Pancreas (tissue), 10 donors: Measurements from ENCODE around the gene BTBD9. TPM values are rescaled to one million over a fixed set of nuclear protein-coding genes. Genes with fewer than 3 reads are reported as not detected.

Source experiments
- ATAC-seq, 4 donors: fragments of 200-7000 bp; cut with Tn5 transposase; one replicate each; pipeline versions ENCODE4 v1.8.0 to v1.9.1; 2020; ENCODE audit warnings: mild to moderate bottlenecking in 4 of 4, moderate library complexity in 4 of 4
- DNase-seq, 6 donors: peaks; one replicate each; pipeline ENCODE4 v3.0.0-alpha.2; 2020
- FAIRE-seq: peaks from 2 replicates; lab custom pipeline; 2012; peaks lifted over from hg19 to GRCh38; lab: Jason Lieb, UNC
- H3K27ac ChIP-seq, 4 donors: fragments of 200-600 bp; sonication (generic); 1 replicate in 3 of 4; 2 replicates in 1 of 4; pipeline versions ENCODE4 v1.5.0 to v1.8.0; 2020
- H3K27me3 ChIP-seq, 4 donors: fragments of 200-600 bp; one replicate each; pipeline ENCODE4 v1.8.0; 2021
- H3K36me3 ChIP-seq, 3 donors: fragments of 200-600 bp; sonication (generic) in 1 of 3; one replicate each; pipeline versions ENCODE4 v1.5.0 to v1.8.0; 2020 to 2021
- H3K4me1 ChIP-seq, 3 donors: fragments of 200-600 bp; one replicate each; pipeline ENCODE4 v1.8.0; 2021
- H3K4me3 ChIP-seq, 4 donors: fragments of 200-600 bp; sonication (generic) in 2 of 4; one replicate each; pipeline versions ENCODE4 v1.5.0 to v1.8.0; 2020 to 2021
- H3K9me3 ChIP-seq, 4 donors: fragments of 200-600 bp; one replicate each; pipeline ENCODE4 v1.8.0; 2021
- CTCF ChIP-seq, 4 donors: fragments of 200-600 bp; sonication (generic) in 3 of 4; IDR thresholded peaks; one replicate each; pipeline versions ENCODE4 v1.5.0 to v1.8.0; 2021; ENCODE audit warnings: antibody characterized with exemption in 4 of 4
- WGBS, 2 donors: extraction: QIAGEN DNeasy Blood & Tissue Kit; methylation state at CpG; one replicate each; pipeline ENCODE4 v1.1.7; 2013; 5-methylcytosine and 5-hydroxymethylcytosine counted together
- intact Hi-C, 3 donors: fragments of 100-400 bp; cut with DNase I; formaldehyde crosslinking; loops; one replicate each; pipeline versions ENCODE4 v1.11.1 to v1.14.2; 2022
- polyA plus RNA-seq, 2 donors: library from polyadenylated mRNA; stranded (reverse); fragments of 200-250 nt; gene quantifications; one replicate each; pipeline ENCODE4 v1.2.3, GENCODE V29; 2013
- total RNA-seq, 6 donors: library from RNA; stranded (reverse); fragmentation: NEBNext Ultra II Directional in 4 of 6; extraction: Animal tissue kit (Norgen Biotek cat#: 25700) in 4 of 6; gene quantifications; one replicate each; pipeline versions ENCODE4 v1.2.1 to v1.2.4, GENCODE V29; 2021 to 2023
- donor health status: healthy with polysubstance abuse.
- donor health status: DM: no; HTN: no; CAD: no; lungs with moderate emphysema.
- donor health status: DM: no; HTN: no; CAD: no.
- donor health status: control.
- donor health status: control.
- donor health status: Bipolar disorder and iron deficiency.
- donor health status: DM: yes; HTN: yes; CAD: no.
- donor health status: DM: no; HTN: no; CAD: no.
- donor health status: DM: no; HTN: no; CAD: no.
- donor health status: DM: yes; HTN: yes; CAD: no.

The BTBD9 gene
- total and polyA plus RNA-seq, 8 donors, result 2.2 to 11.0 (median 7.1) TPM

GRCh38 chr6:38617856-38618255 lies 21.9 kb downstream of the BTBD9 start:
- Histone ChIP-seq H3K27ac (no peak overlapping the region), H3K36me3 (no peaks in the 10 kb centered on the region), H3K4me1 (no peaks in the 10 kb centered on the region), H3K4me3 (no peak overlapping the region), H3K27me3 (no peaks in the 10 kb centered on the region), H3K9me3 (no peaks in the 10 kb centered on the region)
- FAIRE-seq, result no peak
- TF ChIP-seq CTCF (IDR thresholded peaks at IDR 0.05), result no peak
- 96% methylated on average over 8 of the region's 8 CpGs for WGBS, 2 donors
- no peak for ATAC-seq
- no peak for DNase-seq
- intact Hi-C loops, result no loop called here

DNA sequence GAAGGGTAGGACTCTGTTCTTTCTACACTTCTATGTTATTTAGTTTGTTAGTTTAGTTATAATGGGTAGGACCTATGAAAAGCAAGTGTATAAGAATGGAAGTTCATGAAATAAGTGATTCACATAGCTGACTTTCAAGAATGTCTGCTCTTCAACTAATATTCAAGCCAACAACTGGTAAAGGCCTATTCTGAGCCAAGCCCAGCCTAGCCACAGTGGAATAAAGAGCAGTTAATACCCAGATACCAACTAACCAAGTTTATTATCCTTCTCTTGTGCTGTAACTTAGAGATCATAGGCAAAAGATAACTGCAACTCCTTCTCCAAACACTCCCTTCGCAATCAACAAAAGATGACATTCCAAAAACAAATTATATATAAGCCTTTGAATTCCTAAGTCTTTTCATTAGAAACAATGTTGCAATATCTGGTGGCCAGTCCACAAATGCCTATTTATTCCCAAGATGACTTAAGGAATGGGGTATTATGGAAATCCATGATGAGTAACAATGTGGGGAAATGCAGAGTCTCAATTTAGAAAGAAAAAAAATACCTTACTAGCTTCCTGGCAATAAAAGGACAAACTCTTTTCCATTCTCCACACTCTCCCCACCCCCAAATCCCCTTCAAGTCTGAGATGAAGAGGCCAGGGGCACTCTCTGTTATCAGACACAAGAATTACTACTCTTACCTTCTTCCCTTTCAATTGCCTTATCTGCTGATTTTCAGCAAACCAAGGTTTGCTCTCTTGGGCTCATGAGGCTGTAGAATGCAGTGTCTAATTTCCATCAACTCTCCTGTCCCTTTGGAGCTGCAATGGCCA lies 27.4 kb downstream of the BTBD9 start:
- TF ChIP-seq CTCF (IDR thresholded peaks at IDR 0.05), result no peak
- no peak for FAIRE-seq
- H3K9me3 ChIP-seq, result no peaks in the 10 kb centered on the region
- no peak for DNase-seq
- intact Hi-C loops, result no loop called here
- H3K4me1 ChIP-seq, result peaks cover 0 to 16% (median 0%) of the 10 kb centered on the region in 3 donors
- no peak overlapping the region for H3K27ac ChIP-seq
- 96 to 100% methylated on average over 1 of the region's 1 CpG for WGBS, 2 donors
- no peaks in the 10 kb centered on the region for H3K27me3 ChIP-seq
- no peak overlapping the region for H3K4me3 ChIP-seq
- no peak for ATAC-seq
- no peaks in the 10 kb centered on the region for H3K36me3 ChIP-seq

DNA sequence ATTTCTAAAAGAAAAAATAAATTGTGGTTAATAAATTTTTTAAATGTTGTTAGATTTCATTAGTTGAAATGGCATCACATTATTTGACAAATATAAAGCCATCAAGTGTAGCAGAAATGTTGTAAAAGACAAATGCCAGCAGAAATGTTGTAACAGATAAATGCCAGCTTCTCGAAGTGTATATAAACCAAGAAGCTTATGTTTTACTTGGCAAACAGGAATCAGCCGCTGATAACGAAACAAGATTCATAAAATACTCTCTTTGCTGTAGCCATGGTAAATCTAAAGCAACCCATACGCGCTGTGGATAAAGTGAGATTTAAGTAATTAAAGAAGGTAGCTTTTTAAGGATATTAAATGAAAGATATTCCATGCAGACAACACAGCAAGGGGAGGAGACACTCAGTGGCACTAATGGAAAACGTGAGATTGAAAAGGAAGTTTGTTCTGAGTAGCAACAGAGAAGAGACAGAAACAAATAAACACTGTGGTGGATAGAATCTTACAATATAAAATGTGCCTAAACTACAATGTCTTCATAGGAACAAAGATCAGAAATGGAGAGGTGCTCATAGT lies 29.6 kb downstream of the BTBD9 start:
- ATAC-seq, result peak in 3 of 4 donors; percentile 41 to 53 (median 46)
- TF ChIP-seq CTCF (IDR thresholded peaks at IDR 0.05), result no peak
- Histone ChIP-seq H3K4me3 (no peak overlapping the region), H3K27ac (no peak overlapping the region), H3K36me3 (no peaks in the 10 kb centered on the region), H3K27me3 (no peaks in the 10 kb centered on the region), H3K9me3 (no peaks in the 10 kb centered on the region), H3K4me1 (peaks cover 0 to 16% (median 0%) of the 10 kb centered on the region in 3 donors)
- intact Hi-C loops, result no loop called here
- WGBS, 2 donors, result 28 to 29% methylated on average over 6 of the region's 6 CpGs
- DNase-seq, result no peak
- no peak for FAIRE-seq

DNA sequence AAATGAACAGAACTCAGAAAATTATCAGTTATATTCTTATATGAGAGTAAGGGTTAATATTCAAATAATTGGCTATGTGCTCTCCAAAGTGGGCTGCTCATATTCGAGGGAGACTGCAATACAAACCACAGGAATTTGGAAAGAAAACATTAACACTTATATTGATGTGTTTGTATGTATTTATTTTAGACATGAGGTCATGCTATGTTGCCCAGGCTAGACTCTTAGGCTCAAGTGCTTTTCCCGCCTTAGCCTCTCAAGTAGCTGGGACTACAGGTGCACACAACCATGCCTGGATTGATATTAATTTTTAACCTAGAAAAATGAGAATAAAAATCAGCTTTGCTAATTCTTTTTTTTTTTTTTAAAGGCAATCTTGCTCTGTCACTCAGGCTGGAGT lies 35.0 kb downstream of the BTBD9 start:
- FAIRE-seq (no peak), DNase-seq (no peak), ATAC-seq (no peak)
- Histone ChIP-seq H3K4me1 (peaks cover 0 to 11% (median 7%) of the 10 kb centered on the region in 3 donors), H3K27me3 (no peaks in the 10 kb centered on the region), H3K27ac (no peak overlapping the region), H3K4me3 (no peak overlapping the region), H3K36me3 (no peaks in the 10 kb centered on the region), H3K9me3 (no peaks in the 10 kb centered on the region)
- 69 to 70% methylated on average over 2 of the region's 2 CpGs for WGBS, 2 donors
- no peak for TF ChIP-seq CTCF (IDR thresholded peaks at IDR 0.05)
- intact Hi-C loops, result no loop called here

DNA sequence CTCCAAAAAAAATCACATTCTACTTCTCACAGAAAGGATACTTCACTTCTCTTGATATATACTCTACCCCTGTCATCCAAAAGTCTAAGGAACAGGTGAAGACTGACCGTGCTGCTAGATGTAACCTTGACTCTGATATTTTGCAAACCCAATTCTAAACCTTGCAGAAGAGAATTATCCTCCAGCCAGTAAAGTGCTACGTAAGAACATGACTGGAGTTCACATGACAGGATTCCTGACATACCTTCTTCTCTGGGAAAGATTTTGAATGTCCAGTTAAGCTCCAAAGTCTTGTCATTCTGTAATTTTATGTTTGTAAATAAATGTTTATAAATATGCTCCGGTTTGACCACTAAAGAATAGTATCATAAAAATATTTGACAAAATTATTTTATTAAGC lies 35.8 kb downstream of the BTBD9 start:
- Histone ChIP-seq H3K4me3 (no peak overlapping the region), H3K9me3 (no peaks in the 10 kb centered on the region), H3K27me3 (no peaks in the 10 kb centered on the region), H3K27ac (no peak overlapping the region), H3K36me3 (no peaks in the 10 kb centered on the region), H3K4me1 (peaks cover 0 to 10% (median 7%) of the 10 kb centered on the region in 3 donors)
- FAIRE-seq (no peak), ATAC-seq (no peak), DNase-seq (no peak)
- TF ChIP-seq CTCF (IDR thresholded peaks at IDR 0.05), result no peak
- intact Hi-C loops, result no loop called here
- 62 to 66% methylated on average over 3 of the region's 3 CpGs for WGBS, 2 donors
